GM10266 (cell line): Measurements from ENCODE around the gene PLA2G2D.

Source experiments
- DNase-seq: peaks from one replicate; pipeline ENCODE4 v3.0.0; 2012; ENCODE audit errors: extremely low spot score
- CTCF ChIP-seq: IDR thresholded peaks from 2 replicates; pipeline ENCODE4 v1.5.1; 2012; ENCODE audit warnings: mild to moderate bottlenecking, low read depth; ENCODE audit not compliant: control insufficient read depth, insufficient read depth; ENCODE audit errors: missing control alignments

PLA2G2D gene

GRCh38 chr1:20123722-20124455, 4.6 kb upstream of the PLA2G2D start:
- no peak for DNase-seq
- no peak for TF ChIP-seq CTCF

GRCh38 chr1:20120796-20121195, 1.5 kb upstream of the PLA2G2D start:
- DNase-seq = no peak
- no peak for TF ChIP-seq CTCF

- TF ChIP-seq CTCF = no peak
- no peak for DNase-seq
These were observed 2.1 kb downstream of the PLA2G2D start for GRCh38 chr1:20117236-20117635.

GRCh38 chr1:20115916-20116315, 3.4 kb downstream of the PLA2G2D start:
- no peak for DNase-seq
- TF ChIP-seq CTCF = no peak

GRCh38 chr1:20115479-20115878, 3.9 kb downstream of the PLA2G2D start:
- no peak for TF ChIP-seq CTCF
- no peak for DNase-seq

- DNase-seq = no peak
- no peak for TF ChIP-seq CTCF
These were observed 5.2 kb downstream of the PLA2G2D start for GRCh38 chr1:20114021-20114648.

- no peak for DNase-seq
- TF ChIP-seq CTCF = no peak
These were observed 6.9 kb downstream of the PLA2G2D start for GRCh38 chr1:20112279-20113000.
